Neural progenitor cell (in vitro differentiated cells): ENCODE results near the gene LRP5. TPM values are rescaled to one million over a fixed set of nuclear protein-coding genes. Genes with fewer than 3 reads are reported as not detected.

Source experiments
- DNase-seq: peaks from one replicate; pipeline ENCODE4 v3.0.0-alpha.2; 2016; ENCODE audit warnings: low spot score
- H2AFZ ChIP-seq: fragments of 200-600 bp; sonication (generic); replicated peaks from 2 replicates; pipeline ENCODE4 v1.6.1; 2016; ENCODE audit warnings: antibody characterized with exemption
- H3F3A ChIP-seq: fragments of 200-600 bp; sonication (generic); 2 replicates; pipeline ENCODE4 v1.6.1; 2016; ENCODE audit warnings: antibody characterized with exemption, low read depth
- H3K27ac ChIP-seq: fragments of 200-600 bp; sonication (generic); 2 replicates; pipeline ENCODE4 v1.5.1; 2016; ENCODE audit warnings: mild to moderate bottlenecking
- H3K27me3 ChIP-seq: fragments of 200-600 bp; sonication (generic); 2 replicates; pipeline ENCODE4 v1.6.1; 2016; ENCODE audit warnings: mild to moderate bottlenecking, moderate library complexity
- H3K36me3 ChIP-seq: fragments of 200-600 bp; sonication (generic); 2 replicates; pipeline ENCODE4 v1.5.1; 2016
- H3K4me1 ChIP-seq: fragments of 200-600 bp; sonication (generic); 2 replicates; pipeline ENCODE4 v1.6.1; 2016; ENCODE audit warnings: mixed run types
- H3K4me2 ChIP-seq: fragments of 200-600 bp; sonication (generic); 2 replicates; pipeline ENCODE4 v1.6.1; 2016
- H3K4me3 ChIP-seq: fragments of 200-600 bp; sonication (generic); 2 replicates; pipeline ENCODE4 v1.5.1; 2016
- H3K79me2 ChIP-seq: fragments of 200-600 bp; sonication (generic); 2 replicates; pipeline ENCODE4 v1.6.1; 2016; ENCODE audit warnings: low read depth
- H3K9ac ChIP-seq: fragments of 200-600 bp; sonication (generic); 2 replicates; pipeline ENCODE4 v1.6.1; 2016
- H3K9me3 ChIP-seq: fragments of 200-600 bp; sonication (generic); 2 replicates; pipeline ENCODE4 v1.5.1; 2016; ENCODE audit warnings: low read depth
- H4K20me1 ChIP-seq: fragments of 200-600 bp; sonication (generic); 2 replicates; pipeline ENCODE4 v1.6.1; 2016; ENCODE audit warnings: low read depth
- H3K27ac Mint-ChIP-seq: 3 replicates; pipeline ENCODE4 v1.8.0; 2021; ENCODE audit warnings: mixed read lengths
- H3K27me3 Mint-ChIP-seq: 2 replicates; pipeline ENCODE4 v1.8.0; 2022; ENCODE audit warnings: low read depth, mild to moderate bottlenecking, inconsistent platforms, moderate library complexity, mixed read lengths; ENCODE audit not compliant: insufficient read depth
- H3K36me3 Mint-ChIP-seq: 3 replicates; pipeline ENCODE4 v1.8.0; 2021; ENCODE audit warnings: mixed read lengths
- H3K4me1 Mint-ChIP-seq: 3 replicates; pipeline ENCODE4 v1.8.0; 2021; ENCODE audit warnings: mixed read lengths
- H3K4me3 Mint-ChIP-seq: 3 replicates; pipeline ENCODE4 v1.8.0; 2021; ENCODE audit warnings: mild to moderate bottlenecking, moderate library complexity, mixed read lengths
- H3K9me3 Mint-ChIP-seq: 3 replicates; pipeline ENCODE4 v1.8.0; 2020; ENCODE audit warnings: mixed read lengths
- CTCF ChIP-seq: fragments of 200-600 bp; sonication (generic); IDR thresholded peaks from 2 replicates; pipeline ENCODE4 v1.5.1; 2017; ENCODE audit warnings: antibody characterized with exemption, mild to moderate bottlenecking
- EZH2 ChIP-seq: fragments of 200-600 bp; sonication (generic); IDR thresholded peaks from 2 replicates; pipeline ENCODE4 v1.6.1; 2017; ENCODE audit warnings: antibody characterized with exemption, mild to moderate bottlenecking, moderate library complexity
- EZH2phosphoT487 ChIP-seq: fragments of 200-600 bp; sonication (generic); IDR thresholded peaks from 2 replicates; pipeline ENCODE4 v1.6.1; 2017; ENCODE audit warnings: antibody characterized with exemption
- total RNA-seq: library from RNA; depleted of rRNA; stranded (reverse); fragments of >200 nt; gene quantifications from 2 replicates; pipeline ENCODE4 v1.2.3, GENCODE V29; 2015; ENCODE audit warnings: low replicate concordance

The LRP5 gene
- total RNA-seq, 1 donor from 2014 or later, result 7.3 TPM

- no peaks in the 10 kb centered on the region for H3F3A ChIP-seq
- H3K27ac Mint-ChIP-seq, result no peak overlapping the region
- no peak overlapping the region for H3K4me3 Mint-ChIP-seq
- H3K27me3 ChIP-seq, result no peaks in the 10 kb centered on the region
- peaks cover 21% of the 10 kb centered on the region for H3K36me3 Mint-ChIP-seq
- H3K27ac ChIP-seq, result no peak overlapping the region
- H3K36me3 ChIP-seq, result no peaks in the 10 kb centered on the region
- no peaks in the 10 kb centered on the region for H3K9me3 ChIP-seq
- TF ChIP-seq EZH2 (no peak), EZH2phosphoT487 (no peak), CTCF (no peak)
- no peak overlapping the region for H3K9ac ChIP-seq
- H3K9me3 Mint-ChIP-seq, result no peaks in the 10 kb centered on the region
- H3K4me1 ChIP-seq, result no peaks in the 10 kb centered on the region
- H3K4me1 Mint-ChIP-seq, result peaks cover 8% of the 10 kb centered on the region
- no peak overlapping the region for H3K4me2 ChIP-seq
- H3K79me2 ChIP-seq, result no peaks in the 10 kb centered on the region
- DNase-seq, result no peak
- no peak overlapping the region for H3K4me3 ChIP-seq
- no peak overlapping the region for H2AFZ ChIP-seq
- H3K27me3 Mint-ChIP-seq, result no peaks in the 10 kb centered on the region
- no peaks in the 10 kb centered on the region for H4K20me1 ChIP-seq
Measured at GRCh38 chr11:68414496-68415221, 102.3 kb downstream of the LRP5 start.

GRCh38 chr11:68416070-68416578 lies 103.7 kb downstream of the LRP5 start:
- no peaks in the 10 kb centered on the region for H3K79me2 ChIP-seq
- Mint-ChIP-seq H3K36me3 (peaks cover 25% of the 10 kb centered on the region), H3K4me1 (peaks cover 8% of the 10 kb centered on the region), H3K9me3 (no peaks in the 10 kb centered on the region), H3K4me3 (no peak overlapping the region), H3K27ac (peak overlapping the region; percentile 15), H3K27me3 (no peaks in the 10 kb centered on the region)
- no peak overlapping the region for H3K9ac ChIP-seq
- H2AFZ ChIP-seq, result no peak overlapping the region
- no peak overlapping the region for H3K4me2 ChIP-seq
- H3F3A ChIP-seq, result no peaks in the 10 kb centered on the region
- H3K4me3 ChIP-seq, result no peak overlapping the region
- no peaks in the 10 kb centered on the region for H3K27me3 ChIP-seq
- no peaks in the 10 kb centered on the region for H4K20me1 ChIP-seq
- no peaks in the 10 kb centered on the region for H3K9me3 ChIP-seq
- no peak for TF ChIP-seq EZH2
- TF ChIP-seq EZH2phosphoT487, result no peak
- TF ChIP-seq CTCF, result no peak
- H3K4me1 ChIP-seq, result no peaks in the 10 kb centered on the region
- no peak for DNase-seq
- no peak overlapping the region for H3K27ac ChIP-seq
- no peaks in the 10 kb centered on the region for H3K36me3 ChIP-seq

- H3K9ac ChIP-seq, result no peak overlapping the region
- Mint-ChIP-seq H3K27ac (no peak overlapping the region), H3K4me1 (peaks cover 19% of the 10 kb centered on the region), H3K9me3 (no peaks in the 10 kb centered on the region), H3K27me3 (no peaks in the 10 kb centered on the region), H3K4me3 (no peak overlapping the region), H3K36me3 (peaks cover 21% of the 10 kb centered on the region)
- no peak for TF ChIP-seq EZH2phosphoT487
- no peak for DNase-seq
- H3K4me3 ChIP-seq, result no peak overlapping the region
- no peak overlapping the region for H2AFZ ChIP-seq
- H3K36me3 ChIP-seq, result no peaks in the 10 kb centered on the region
- no peaks in the 10 kb centered on the region for H3F3A ChIP-seq
- no peaks in the 10 kb centered on the region for H3K27me3 ChIP-seq
- no peaks in the 10 kb centered on the region for H4K20me1 ChIP-seq
- no peak overlapping the region for H3K4me2 ChIP-seq
- H3K9me3 ChIP-seq, result no peaks in the 10 kb centered on the region
- H3K4me1 ChIP-seq, result no peaks in the 10 kb centered on the region
- no peaks in the 10 kb centered on the region for H3K79me2 ChIP-seq
- no peak overlapping the region for H3K27ac ChIP-seq
Measured at GRCh38 chr11:68418648-68419047, 106.3 kb downstream of the LRP5 start.

- no peak overlapping the region for H3K27ac ChIP-seq
- H3K4me3 ChIP-seq, result no peak overlapping the region
- no peak overlapping the region for H2AFZ ChIP-seq
- Mint-ChIP-seq H3K4me1 (peaks cover 19% of the 10 kb centered on the region), H3K9me3 (no peaks in the 10 kb centered on the region), H3K4me3 (no peak overlapping the region), H3K27me3 (no peaks in the 10 kb centered on the region), H3K27ac (no peak overlapping the region), H3K36me3 (peaks cover 21% of the 10 kb centered on the region)
- H3K9ac ChIP-seq, result no peak overlapping the region
- H3K27me3 ChIP-seq, result no peaks in the 10 kb centered on the region
- no peaks in the 10 kb centered on the region for H3F3A ChIP-seq
- H4K20me1 ChIP-seq, result no peaks in the 10 kb centered on the region
- no peaks in the 10 kb centered on the region for H3K4me1 ChIP-seq
- H3K4me2 ChIP-seq, result no peak overlapping the region
- TF ChIP-seq CTCF, result no peak
- TF ChIP-seq EZH2, result no peak
- no peak for TF ChIP-seq EZH2phosphoT487
- no peak for DNase-seq
- no peaks in the 10 kb centered on the region for H3K79me2 ChIP-seq
- H3K36me3 ChIP-seq, result no peaks in the 10 kb centered on the region
- no peaks in the 10 kb centered on the region for H3K9me3 ChIP-seq
Measured at GRCh38 chr11:68420171-68420570, 107.8 kb downstream of the LRP5 start.
